ENCODE measurements around the gene FKBP2.

Gene FKBP2

DNA sequence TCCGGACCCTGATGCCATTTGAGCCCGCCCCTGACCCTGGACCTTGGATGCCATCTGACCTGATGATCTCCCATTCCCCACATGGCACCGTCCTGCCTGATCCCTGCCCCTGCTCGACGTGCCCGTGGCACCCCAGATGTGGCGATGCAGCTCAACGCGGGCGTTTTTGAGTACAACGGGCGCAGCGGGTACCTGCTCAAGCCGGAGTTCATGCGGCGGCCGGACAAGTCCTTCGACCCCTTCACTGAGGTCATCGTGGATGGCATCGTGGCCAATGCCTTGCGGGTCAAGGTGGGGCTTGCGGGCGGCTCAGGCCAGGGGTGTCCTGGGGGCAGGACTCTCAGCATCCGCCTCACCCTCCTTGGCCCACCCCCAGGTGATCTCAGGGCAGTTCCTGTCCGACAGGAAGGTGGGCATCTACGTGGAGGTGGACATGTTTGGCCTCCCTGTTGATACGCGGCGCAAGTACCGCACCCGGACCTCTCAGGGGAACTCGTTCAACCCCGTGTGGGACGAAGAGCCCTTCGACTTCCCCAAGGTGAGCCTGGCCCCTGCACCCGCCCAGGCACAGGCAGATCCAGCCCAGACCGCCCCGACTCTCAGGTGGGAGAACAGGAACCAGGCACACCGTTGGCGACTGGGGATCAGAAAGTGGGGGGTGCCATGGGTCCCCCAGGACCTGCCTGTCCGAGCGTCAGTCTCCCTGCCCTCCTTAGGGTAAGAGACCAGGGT lies 21.5 kb downstream of the FKBP2 start:
- in situ Hi-C loops (cut with HindIII; ENCODE audit: low sequenced_read_pairs), result no loop called here

DNA sequence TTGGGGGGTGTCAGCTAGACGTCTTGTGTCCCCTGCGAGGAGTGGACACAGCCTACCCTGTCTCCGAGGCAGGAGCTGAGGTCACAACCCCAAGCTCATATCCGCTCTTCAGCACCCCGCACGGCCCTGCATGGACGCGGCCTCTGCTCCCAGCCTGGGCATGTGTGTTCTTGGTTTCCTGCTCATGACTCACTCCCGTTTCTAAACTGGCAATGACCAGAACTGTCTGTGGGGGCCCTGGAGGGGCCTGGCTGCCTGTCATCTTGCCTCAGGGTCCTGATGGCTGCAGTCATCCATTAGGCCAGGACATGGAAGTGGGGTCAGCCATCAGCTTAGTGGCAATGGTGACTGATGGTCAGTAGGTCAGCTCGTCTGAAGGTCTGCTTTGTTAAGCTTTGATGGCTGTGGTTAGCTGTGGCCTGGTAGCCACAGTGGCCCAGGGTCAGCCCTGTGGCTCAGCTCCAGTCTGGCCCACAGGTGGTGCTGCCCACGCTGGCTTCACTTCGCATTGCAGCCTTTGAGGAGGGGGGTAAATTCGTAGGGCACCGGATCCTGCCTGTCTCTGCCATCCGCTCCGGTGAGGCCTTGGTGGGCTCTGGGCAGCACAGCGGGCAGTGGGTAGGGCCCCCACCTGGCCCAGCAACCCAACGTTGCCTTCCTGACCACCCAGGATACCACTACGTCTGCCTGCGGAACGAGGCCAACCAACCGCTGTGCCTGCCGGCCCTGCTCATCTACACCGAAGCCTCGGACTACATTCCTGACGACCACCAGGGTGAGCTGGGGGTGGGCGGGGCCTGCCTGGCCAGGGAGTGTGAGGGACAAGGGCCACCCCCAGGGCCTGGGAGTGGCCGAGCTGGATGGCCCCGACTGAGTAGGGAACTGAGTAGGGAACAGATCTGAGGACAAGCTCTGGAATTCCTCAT lies 22.4 kb downstream of the FKBP2 start:
- in situ Hi-C loops (cut with HindIII; ENCODE audit: low sequenced_read_pairs), result no loop called here

- in situ Hi-C loops (cut with HindIII; ENCODE audit: low sequenced_read_pairs), result no loop called here
Measured at GRCh38 chr11:64263947-64264317, 23.0 kb downstream of the FKBP2 start.

DNA sequence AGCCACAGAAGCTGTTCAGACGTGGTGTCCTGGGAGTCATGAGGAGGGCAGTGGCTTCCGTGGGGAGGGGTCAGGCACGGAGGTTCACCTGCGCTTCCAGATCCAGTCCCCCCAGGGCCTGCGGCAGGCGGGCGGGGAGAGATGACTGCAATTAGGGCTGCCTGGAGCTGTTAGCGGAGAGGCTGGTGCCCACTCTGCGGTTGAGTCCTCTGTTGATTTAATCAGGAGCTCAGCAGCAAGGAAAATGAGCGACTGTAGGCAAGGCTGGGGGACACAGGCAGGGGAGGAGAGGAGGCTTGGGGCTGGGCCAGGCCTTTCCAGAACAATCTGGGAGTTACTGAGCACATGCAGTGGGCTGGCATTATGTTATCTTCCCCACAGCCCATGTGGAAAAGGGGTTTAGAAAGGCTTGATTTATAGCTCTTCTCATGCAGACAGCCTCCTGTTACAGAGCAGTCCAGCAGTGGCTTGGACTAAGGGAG lies 23.5 kb downstream of the FKBP2 start:
- in situ Hi-C loops (cut with HindIII; ENCODE audit: low sequenced_read_pairs), result no loop called here

GRCh38 chr11:64265176-64266160 lies 24.6 kb downstream of the FKBP2 start:
- in situ Hi-C loops (cut with HindIII; ENCODE audit: low sequenced_read_pairs), result no loop called here

GRCh38 chr11:64266339-64266738 lies 25.4 kb downstream of the FKBP2 start:
- in situ Hi-C loops (cut with HindIII; ENCODE audit: low sequenced_read_pairs), result no loop called here

GRCh38 chr11:64267207-64267945 lies 26.5 kb downstream of the FKBP2 start:
- in situ Hi-C loops (cut with HindIII; ENCODE audit: low sequenced_read_pairs), result no loop called here

DNA sequence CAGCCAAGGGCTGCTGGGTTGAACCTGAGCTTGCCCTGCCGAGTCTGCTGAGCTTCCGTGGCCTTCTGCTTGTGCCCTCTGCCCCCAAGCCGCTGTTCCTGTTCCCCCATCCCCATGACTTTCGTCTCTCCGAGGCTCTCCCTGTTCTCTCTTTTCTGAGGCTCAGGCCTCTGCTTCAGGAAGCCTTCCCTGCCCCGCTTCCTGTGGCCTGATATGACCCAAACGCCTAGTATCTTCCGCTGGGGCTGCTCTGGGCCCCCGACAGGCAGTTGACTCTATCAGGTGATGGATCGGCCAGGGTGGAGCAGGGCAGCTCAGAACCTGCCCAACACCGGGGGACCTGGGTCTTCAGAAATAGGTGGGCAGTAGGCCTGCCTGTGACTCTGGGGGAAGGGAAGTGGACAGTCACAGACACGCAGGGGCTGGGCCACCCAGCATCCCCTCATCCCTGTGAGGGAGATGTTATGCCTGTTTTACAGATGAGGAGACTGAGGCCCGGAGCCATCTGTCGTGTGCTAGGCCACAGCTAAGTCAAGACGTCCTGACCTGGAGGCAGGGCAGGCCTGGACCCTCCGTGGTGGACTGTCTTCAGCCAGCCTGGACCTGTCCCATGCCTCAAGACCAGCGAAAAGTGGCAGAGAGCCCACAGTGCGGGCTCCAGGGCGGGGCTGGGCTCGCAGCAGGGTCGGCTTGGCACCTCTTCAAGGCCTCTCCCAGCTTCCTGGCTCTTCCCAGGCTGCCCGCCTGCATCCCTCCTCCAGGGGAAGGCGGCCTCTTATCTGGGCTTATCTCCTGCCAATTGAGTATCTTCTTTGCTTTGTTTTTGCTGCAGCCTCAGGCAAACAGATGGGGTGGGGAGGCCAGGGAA lies 27.4 kb downstream of the FKBP2 start:
- in situ Hi-C loops (cut with HindIII; ENCODE audit: low sequenced_read_pairs), result no loop called here

- in situ Hi-C loops (cut with HindIII; ENCODE audit: low sequenced_read_pairs), result no loop called here
Measured at GRCh38 chr11:64268893-64269539, 28.1 kb downstream of the FKBP2 start.

GRCh38 chr11:64269540-64270220 lies 28.8 kb downstream of the FKBP2 start:
- in situ Hi-C loops (cut with HindIII; ENCODE audit: low sequenced_read_pairs), result no loop called here

DNA sequence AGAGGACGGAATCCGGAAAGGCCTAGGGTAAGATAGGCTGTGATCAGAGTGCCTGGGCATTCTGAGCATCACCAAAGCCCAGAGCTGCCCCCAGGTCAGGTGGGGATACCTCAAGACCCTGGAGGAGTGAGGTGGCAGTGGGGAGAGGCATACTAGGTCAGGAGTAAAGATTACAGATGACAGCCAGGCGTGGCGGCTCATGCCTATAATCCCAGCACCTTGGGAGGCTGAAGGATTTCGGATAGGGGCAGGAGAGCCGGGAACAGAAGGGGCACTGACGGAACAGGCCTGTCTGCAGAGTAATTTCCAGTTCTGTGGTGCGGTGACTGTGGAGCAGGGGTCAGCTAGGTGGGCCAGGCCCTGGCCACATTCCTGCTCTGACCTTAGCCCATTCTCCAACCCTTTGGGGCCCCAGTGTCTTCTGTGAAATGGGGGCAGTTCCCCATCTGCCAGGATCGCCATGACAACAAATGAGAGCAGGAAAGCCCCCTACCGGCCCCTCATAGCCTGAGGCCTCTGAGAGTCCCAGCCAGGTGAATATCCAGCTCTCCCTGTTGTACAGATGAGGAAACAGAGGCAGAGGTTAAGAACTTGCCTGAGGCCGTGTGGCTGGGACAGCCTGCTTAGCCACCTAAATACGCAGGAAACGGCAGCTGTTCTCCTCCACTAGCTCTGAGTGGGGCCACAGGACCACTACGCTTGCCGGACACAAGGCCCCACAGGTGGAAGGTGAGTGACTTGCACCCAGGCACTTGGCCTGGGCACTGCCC lies 34.3 kb downstream of the FKBP2 start:
- in situ Hi-C loops (cut with HindIII; ENCODE audit: low sequenced_read_pairs), result no loop called here

DNA sequence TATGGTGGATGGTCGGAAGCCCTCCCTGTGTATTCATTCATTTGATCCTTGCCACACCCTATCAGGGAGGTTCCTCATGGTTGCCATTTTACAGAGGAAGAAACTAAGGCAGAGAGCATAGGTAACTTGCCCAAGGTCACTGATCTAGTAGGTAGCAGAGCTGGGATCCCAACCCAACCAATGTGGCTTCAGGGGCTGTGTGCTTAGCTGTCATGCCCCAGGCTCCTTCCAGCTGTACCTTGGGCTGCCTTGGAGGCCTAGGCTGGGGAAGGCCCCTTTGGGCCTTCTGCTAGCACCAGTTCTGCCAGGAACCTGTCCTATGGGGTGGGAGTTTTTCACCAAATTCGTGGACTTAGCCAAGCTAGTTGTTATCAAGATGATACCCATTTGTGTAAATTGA lies 34.9 kb downstream of the FKBP2 start:
- in situ Hi-C loops (cut with HindIII; ENCODE audit: low sequenced_read_pairs), result no loop called here

DNA sequence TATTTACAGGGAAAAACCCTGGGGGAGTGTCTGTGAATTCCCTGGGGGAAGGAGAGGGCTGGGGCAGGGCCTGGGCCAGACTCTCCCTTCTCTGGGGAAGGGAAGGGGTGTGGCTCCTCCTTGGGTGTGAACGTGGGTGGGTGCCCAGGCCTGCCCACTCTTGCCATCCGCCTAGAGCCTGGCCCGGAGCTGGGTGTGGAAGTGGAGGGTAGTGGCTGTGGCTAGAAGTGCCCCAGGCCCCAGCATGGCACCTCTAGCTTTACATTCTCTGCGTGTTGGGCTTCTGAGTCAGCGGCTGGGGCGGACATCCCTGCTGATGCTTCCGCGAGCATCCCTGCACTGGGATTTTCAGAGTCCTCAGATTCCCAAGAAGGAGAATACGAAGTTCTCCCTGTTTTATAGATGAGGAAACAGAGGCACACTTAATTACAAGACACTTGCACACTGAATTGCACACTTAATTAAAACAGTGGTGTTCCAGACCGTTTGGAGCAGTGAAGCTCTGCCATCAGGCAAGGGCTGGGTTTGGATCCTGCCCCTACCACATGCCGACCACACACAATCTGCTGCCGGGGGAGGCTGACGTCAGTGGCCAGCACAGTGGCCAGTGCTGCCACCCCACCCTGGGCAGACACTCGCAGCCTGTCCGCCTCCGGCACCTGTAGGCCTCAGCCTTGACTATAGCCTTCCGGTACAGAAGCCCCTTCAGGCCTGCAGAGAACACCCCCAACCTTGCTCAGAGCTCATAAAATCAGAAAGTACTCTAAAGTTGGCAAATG lies 35.9 kb downstream of the FKBP2 start:
- in situ Hi-C loops (cut with HindIII; ENCODE audit: low sequenced_read_pairs), result no loop called here

- in situ Hi-C loops (cut with HindIII; ENCODE audit: low sequenced_read_pairs), result no loop called here
Measured at GRCh38 chr11:64278576-64279190, 37.8 kb downstream of the FKBP2 start.

GRCh38 chr11:64281957-64282770 lies 41.3 kb downstream of the FKBP2 start:
- in situ Hi-C loops (cut with HindIII; ENCODE audit: low sequenced_read_pairs), result no loop called here
